CD14-positive monocyte (primary cell): Measurements from ENCODE around the gene B3GNT2. TPM values are rescaled to one million over a fixed set of nuclear protein-coding genes. Genes with fewer than 3 reads are reported as not detected.

ENCODE experiments used
- DNase-seq, 3 donors: peaks; one replicate each; pipeline ENCODE4 v3.0.0-alpha.2; 2011 to 2022
- H2AFZ ChIP-seq: 2 replicates; pipeline ENCODE4 v1.6.0; 2012; ENCODE audit warnings: mild to moderate bottlenecking, low read depth, low read length, inconsistent platforms; ENCODE audit not compliant: insufficient read depth, poor library complexity, severe bottlenecking
- H3K27ac ChIP-seq, 2 donors: 1 replicate in 1 of 2; 2 replicates in 1 of 2; pipeline ENCODE4 v1.5.1; 2012 to 2013; ENCODE audit warnings: low read length in 2 of 2, control low read depth in 1 of 2, inconsistent platforms in 1 of 2, low read depth in 1 of 2, mild to moderate bottlenecking in 1 of 2
- H3K27me3 ChIP-seq, 2 donors: one replicate each; pipeline versions ENCODE4 v1.6.0 to v1.6.1; 2011 to 2013; ENCODE audit warnings: low read length in 2 of 2; ENCODE audit not compliant: control insufficient read depth in 2 of 2, insufficient read depth in 2 of 2
- H3K36me3 ChIP-seq, 2 donors: replicated peaks in 1 of 2; 1 replicate in 1 of 2; 2 replicates in 1 of 2; pipeline versions ENCODE4 v1.5.1 to v1.6.1; 2012 to 2013; ENCODE audit warnings: low read length in 2 of 2, control low read depth in 1 of 2, inconsistent platforms in 1 of 2, mild to moderate bottlenecking in 1 of 2; ENCODE audit not compliant: insufficient read depth in 2 of 2, control insufficient read depth in 1 of 2
- H3K4me1 ChIP-seq, 2 donors: 1 replicate in 1 of 2; 2 replicates in 1 of 2; pipeline versions ENCODE4 v1.5.1 to v1.6.1; 2012 to 2013; ENCODE audit warnings: low read length in 2 of 2, control low read depth in 1 of 2, inconsistent platforms in 1 of 2, mild to moderate bottlenecking in 1 of 2, moderate library complexity in 1 of 2; ENCODE audit not compliant: insufficient read depth in 2 of 2, control insufficient read depth in 1 of 2
- H3K4me2 ChIP-seq: replicated peaks from 2 replicates; pipeline ENCODE3; 2012; ENCODE audit warnings: low read length, moderate library complexity, mild to moderate bottlenecking; ENCODE audit not compliant: poor library complexity, severe bottlenecking; ENCODE audit errors: extremely low read depth
- H3K4me3 ChIP-seq, 3 experiments: fragments of 200-600 bp in 1 of 3; sonication (generic) in 1 of 3; replicated peaks in 1 of 3; 1 replicate in 2 of 3; 2 replicates in 1 of 3; pipeline ENCODE4 v1.5.1; 2011 to 2013; ENCODE audit warnings: low read length in 3 of 3, mild to moderate bottlenecking in 3 of 3, control low read depth in 2 of 3, low read depth in 2 of 3, inconsistent platforms in 1 of 3, moderate library complexity in 1 of 3
- H3K79me2 ChIP-seq: 2 replicates; pipeline ENCODE4 v1.6.0; 2012; ENCODE audit warnings: mild to moderate bottlenecking, control low read depth, inconsistent platforms, low read length, moderate library complexity; ENCODE audit not compliant: insufficient read depth
- H3K9ac ChIP-seq: 2 replicates; pipeline ENCODE4 v1.6.0; 2017; ENCODE audit warnings: low read length, mild to moderate bottlenecking; ENCODE audit not compliant: insufficient read depth, poor library complexity, severe bottlenecking
- H3K9me3 ChIP-seq, 2 donors: replicated peaks in 1 of 2; 1 replicate in 1 of 2; 2 replicates in 1 of 2; pipeline versions ENCODE4 v1.5.1 to v1.6.1; 2012 to 2013; ENCODE audit warnings: low read length in 2 of 2, control low read depth in 1 of 2; ENCODE audit not compliant: control insufficient read depth in 1 of 2, insufficient read depth in 1 of 2
- H4K20me1 ChIP-seq: 2 replicates; pipeline ENCODE4 v1.6.0; 2012; ENCODE audit warnings: mild to moderate bottlenecking, low read length, control low read depth, moderate library complexity; ENCODE audit not compliant: insufficient read depth
- H3K27ac Mint-ChIP-seq, 7 donors: one replicate each; pipeline ENCODE4 v1.8.0; 2020; ENCODE audit warnings: mild to moderate bottlenecking in 7 of 7, mixed read lengths in 7 of 7, moderate library complexity in 6 of 7, inconsistent platforms in 2 of 7
- H3K27me3 Mint-ChIP-seq, 3 donors: one replicate each; pipeline ENCODE4 v1.8.0; 2021 to 2022; ENCODE audit warnings: low read depth in 3 of 3, mild to moderate bottlenecking in 3 of 3, mixed read lengths in 3 of 3, moderate library complexity in 3 of 3, inconsistent platforms in 1 of 3
- H3K36me3 Mint-ChIP-seq, 2 donors: one replicate each; pipeline ENCODE4 v1.8.0; 2020; ENCODE audit warnings: mixed read lengths in 2 of 2, inconsistent platforms in 1 of 2, mild to moderate bottlenecking in 1 of 2
- H3K4me1 Mint-ChIP-seq: one replicate; pipeline ENCODE4 v1.8.0; 2020; ENCODE audit warnings: mild to moderate bottlenecking, mixed read lengths
- H3K4me3 Mint-ChIP-seq, 2 donors: one replicate each; pipeline ENCODE4 v1.8.0; 2020; ENCODE audit warnings: mild to moderate bottlenecking in 2 of 2, mixed read lengths in 2 of 2, moderate library complexity in 1 of 2
- H3K9me3 Mint-ChIP-seq, 7 donors: one replicate each; pipeline ENCODE4 v1.8.0; 2020 to 2022; ENCODE audit warnings: mixed read lengths in 7 of 7, mild to moderate bottlenecking in 6 of 7, moderate library complexity in 6 of 7, inconsistent platforms in 2 of 7
- WGBS: methylation state at CpG from one replicate; pipeline ENCODE4 v1.1.5; 2013; ENCODE audit warnings: missing lambda C conversion rate; ENCODE audit not compliant: insufficient coverage; 5-methylcytosine and 5-hydroxymethylcytosine counted together
- intact Hi-C, 2 donors: fragments of 100-400 bp; cut with micrococcal nuclease; formaldehyde crosslinking; loops; one replicate each; pipeline versions ENCODE4 v1.15.0 to v1.15.1; 2023
- polyA plus RNA-seq, 3 donors: library from polyadenylated mRNA; depleted of rRNA in 1 of 3; unstranded in 2 of 3; stranded (reverse) in 1 of 3; fragments of 300-500 nt in 2 of 3; fragments of >200 nt in 1 of 3; fragmentation: Illumina TruSeq in 2 of 3; gene quantifications; 1 replicate in 2 of 3; 2 replicates in 1 of 3; pipeline ENCODE4 v1.2.3, GENCODE V29; 2012 to 2021
- TF ChIP-seq, protein P1 (sequence below): fragments of 200-600 bp; IDR thresholded peaks from one replicate; pipeline ENCODE4 v1.8.0; 2022; ENCODE audit warnings: antibody characterized with exemption, mild to moderate bottlenecking

The B3GNT2 gene
- polyA plus RNA-seq, 3 donors = 15.9 to 34.7 (median 18.5) TPM

DNA sequence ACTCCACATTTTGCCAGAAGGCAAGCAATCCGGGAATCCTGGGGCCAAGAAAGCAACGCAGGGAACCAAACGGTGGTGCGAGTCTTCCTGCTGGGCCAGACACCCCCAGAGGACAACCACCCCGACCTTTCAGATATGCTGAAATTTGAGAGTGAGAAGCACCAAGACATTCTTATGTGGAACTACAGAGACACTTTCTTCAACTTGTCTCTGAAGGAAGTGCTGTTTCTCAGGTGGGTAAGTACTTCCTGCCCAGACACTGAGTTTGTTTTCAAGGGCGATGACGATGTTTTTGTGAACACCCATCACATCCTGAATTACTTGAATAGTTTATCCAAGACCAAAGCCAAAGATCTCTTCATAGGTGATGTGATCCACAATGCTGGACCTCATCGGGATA is 26.8 kb downstream of the B3GNT2 start:
- Mint-ChIP-seq H3K9me3 (peaks cover 0 to 2% (median 0%) of the 10 kb centered on the region in 7 donors), H3K4me3 (no peak overlapping the region), H3K27me3 (no peaks in the 10 kb centered on the region), H3K27ac (peak overlapping the region in 2 of 7 donors; percentile 20 to 81), H3K36me3 (peaks cover 34 to 46% of the 10 kb centered on the region in 2 donors), H3K4me1 (peaks cover 51% of the 10 kb centered on the region)
- no peaks in the 10 kb centered on the region for H3K27me3 ChIP-seq
- H3K27ac ChIP-seq = peak overlapping the region in 1 of 2 donors; percentile 33
- no peak overlapping the region for H3K9ac ChIP-seq
- no peak overlapping the region for H3K4me3 ChIP-seq
- peaks cover 24 to 37% of the 10 kb centered on the region in 2 donors for H3K36me3 ChIP-seq
- peaks cover 83% of the 10 kb centered on the region for H4K20me1 ChIP-seq
- WGBS = 79% methylated on average over 7 of the region's 8 CpGs
- H3K79me2 ChIP-seq = peaks cover 89% of the 10 kb centered on the region
- TF ChIP-seq, protein P1, sequence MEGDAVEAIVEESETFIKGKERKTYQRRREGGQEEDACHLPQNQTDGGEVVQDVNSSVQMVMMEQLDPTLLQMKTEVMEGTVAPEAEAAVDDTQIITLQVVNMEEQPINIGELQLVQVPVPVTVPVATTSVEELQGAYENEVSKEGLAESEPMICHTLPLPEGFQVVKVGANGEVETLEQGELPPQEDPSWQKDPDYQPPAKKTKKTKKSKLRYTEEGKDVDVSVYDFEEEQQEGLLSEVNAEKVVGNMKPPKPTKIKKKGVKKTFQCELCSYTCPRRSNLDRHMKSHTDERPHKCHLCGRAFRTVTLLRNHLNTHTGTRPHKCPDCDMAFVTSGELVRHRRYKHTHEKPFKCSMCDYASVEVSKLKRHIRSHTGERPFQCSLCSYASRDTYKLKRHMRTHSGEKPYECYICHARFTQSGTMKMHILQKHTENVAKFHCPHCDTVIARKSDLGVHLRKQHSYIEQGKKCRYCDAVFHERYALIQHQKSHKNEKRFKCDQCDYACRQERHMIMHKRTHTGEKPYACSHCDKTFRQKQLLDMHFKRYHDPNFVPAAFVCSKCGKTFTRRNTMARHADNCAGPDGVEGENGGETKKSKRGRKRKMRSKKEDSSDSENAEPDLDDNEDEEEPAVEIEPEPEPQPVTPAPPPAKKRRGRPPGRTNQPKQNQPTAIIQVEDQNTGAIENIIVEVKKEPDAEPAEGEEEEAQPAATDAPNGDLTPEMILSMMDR = no peak
- no peak overlapping the region for H3K4me2 ChIP-seq
- H3K4me1 ChIP-seq = peaks cover 31 to 47% of the 10 kb centered on the region in 2 donors
- H2AFZ ChIP-seq = no peak overlapping the region
- no peaks in the 10 kb centered on the region for H3K9me3 ChIP-seq
- intact Hi-C loops = no loop called here
- no peak for DNase-seq

DNA sequence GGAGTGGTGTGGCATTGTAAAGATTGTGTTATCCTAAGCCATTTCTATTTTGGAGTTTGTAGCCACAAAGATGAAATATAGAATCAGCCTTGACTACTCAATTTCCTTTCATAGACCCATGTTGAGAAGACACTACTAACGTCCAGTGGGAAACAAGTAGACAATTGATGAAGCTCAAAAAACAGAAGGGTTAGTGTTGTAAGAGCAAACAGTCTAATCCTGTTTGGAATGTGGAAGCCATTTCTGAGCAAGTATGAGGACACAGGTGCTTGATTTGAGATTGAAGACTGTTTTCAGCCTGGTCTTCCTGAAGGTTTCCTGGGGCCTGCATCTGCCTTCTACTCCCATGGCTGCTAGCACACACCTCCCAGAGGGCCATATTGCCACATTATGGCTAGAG is 29.1 kb downstream of the B3GNT2 start:
- DNase-seq = no peak
- TF ChIP-seq, protein P1 = no peak
- H3K27me3 ChIP-seq = no peaks in the 10 kb centered on the region
- peak overlapping the region in 1 of 7 donors; percentile 66 for H3K27ac Mint-ChIP-seq
- no peak overlapping the region for H2AFZ ChIP-seq
- H3K4me2 ChIP-seq = no peak overlapping the region
- peaks cover 13 to 33% of the 10 kb centered on the region in 2 donors for H3K4me1 ChIP-seq
- H3K36me3 Mint-ChIP-seq = peaks cover 35 to 48% of the 10 kb centered on the region in 2 donors
- H3K4me3 Mint-ChIP-seq = no peak overlapping the region
- no peak overlapping the region for H3K9ac ChIP-seq
- H3K79me2 ChIP-seq = peaks cover 66% of the 10 kb centered on the region
- peaks cover 40% of the 10 kb centered on the region for H3K4me1 Mint-ChIP-seq
- WGBS = 100% methylated on average over 1 of the region's 1 CpG
- intact Hi-C loops = no loop called here
- peaks cover 0 to 2% (median 0%) of the 10 kb centered on the region in 7 donors for H3K9me3 Mint-ChIP-seq
- H3K27ac ChIP-seq = no peak overlapping the region
- no peaks in the 10 kb centered on the region for H3K27me3 Mint-ChIP-seq
- H3K9me3 ChIP-seq = no peaks in the 10 kb centered on the region
- H4K20me1 ChIP-seq = peaks cover 69% of the 10 kb centered on the region
- H3K4me3 ChIP-seq = no peak overlapping the region
- peaks cover 24 to 37% of the 10 kb centered on the region in 2 donors for H3K36me3 ChIP-seq
